UCSD-AML1 (cell line): ENCODE measurements around the gene FER.
"Not testable (repeated sequence)": the region's sequence is repeated elsewhere in the genome, so short reads cannot be mapped to it uniquely, and the experiment has no call there.

ENCODE experiments used
- DNase-seq: peaks from one replicate; lab custom pipeline; 2025; ENCODE audit not compliant: unreplicated experiment; lab: John Stamatoyannopoulos, UW

The FER gene

DNA sequence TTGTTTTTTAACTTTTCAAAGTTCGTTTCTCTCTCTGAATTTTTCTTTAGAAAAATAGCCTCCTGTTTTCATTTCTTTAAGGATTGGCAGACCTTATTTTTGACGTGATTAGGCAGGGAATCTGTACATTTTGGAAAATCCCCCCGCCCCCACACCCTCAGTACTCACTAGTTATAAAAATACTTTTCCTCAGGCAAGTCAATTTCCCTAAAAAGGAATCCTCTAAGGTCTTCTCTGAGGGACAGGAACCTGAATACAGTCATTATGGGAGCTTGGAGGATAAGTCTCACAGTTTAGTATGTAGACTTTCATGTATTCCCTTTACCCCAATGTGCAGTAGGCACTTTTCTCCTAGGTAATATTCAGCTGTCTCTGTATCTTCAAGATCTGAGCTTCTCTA is 3.9 kb upstream of the FER start:
- no peak for DNase-seq

- DNase-seq, result no peak
These were observed 455 bp upstream of the FER start for GRCh38 chr5:108747111-108747773.

- peak; percentile 99 for DNase-seq
These were observed 867 bp downstream of the FER start for GRCh38 chr5:108748401-108749127.

DNA sequence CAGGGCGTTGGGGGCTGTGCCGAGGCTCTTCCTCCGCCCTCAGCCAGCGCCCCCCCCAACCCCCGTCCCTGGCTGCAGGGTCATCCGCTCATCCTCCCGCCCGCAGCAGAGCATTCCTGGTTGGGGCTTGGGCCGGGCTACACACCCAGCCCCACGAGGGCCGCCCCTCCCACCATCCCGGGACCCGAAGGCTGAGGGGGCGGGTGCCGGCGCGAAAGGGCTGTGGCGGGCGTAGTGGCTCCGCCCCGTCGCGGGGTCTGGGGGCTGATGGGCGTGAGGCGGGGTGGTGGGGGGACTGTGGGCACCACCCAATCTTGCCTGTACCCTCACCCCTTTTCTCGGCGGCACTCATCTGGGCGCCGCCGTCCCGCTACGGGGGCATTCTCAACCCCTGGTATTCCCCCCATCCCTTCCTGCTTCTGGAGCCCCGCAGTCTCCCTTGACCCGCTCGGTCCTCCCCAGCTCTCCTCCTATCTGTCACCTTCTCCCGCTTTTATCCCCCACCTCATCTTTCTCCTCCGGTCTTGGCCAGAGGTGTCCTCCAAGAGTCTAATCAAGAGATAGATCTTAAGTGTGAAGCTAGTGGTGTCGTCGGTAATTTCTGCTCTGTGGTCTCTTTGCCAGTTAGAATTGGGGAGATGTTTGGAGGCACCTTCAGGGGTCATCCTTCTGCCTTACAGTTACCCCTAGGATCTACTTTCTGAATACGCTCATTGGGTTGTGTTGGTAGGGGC is 1.6 kb downstream of the FER start:
- DNase-seq, result no peak

- no peak for DNase-seq
These were observed 5.6 kb downstream of the FER start for GRCh38 chr5:108753331-108753730.

DNA sequence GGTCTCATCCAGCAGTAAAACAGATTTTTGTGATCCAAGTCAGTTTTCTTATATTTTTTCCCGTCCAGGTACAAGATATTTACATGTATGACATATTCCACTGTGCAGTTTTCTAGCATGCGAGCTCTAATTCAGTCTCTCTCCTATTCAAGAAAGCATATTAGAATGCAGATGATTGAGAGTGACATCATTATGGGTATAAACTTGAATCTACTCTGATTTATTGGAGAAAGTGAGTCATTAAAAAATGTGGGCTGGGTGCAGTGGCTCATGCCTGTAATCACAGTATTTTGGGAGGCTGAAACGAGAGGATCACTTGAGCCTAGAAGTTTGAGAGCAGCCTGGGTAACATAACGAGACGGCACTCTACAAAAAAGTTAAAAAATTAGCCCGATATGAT is 6.2 kb downstream of the FER start:
- DNase-seq, result no peak

DNA sequence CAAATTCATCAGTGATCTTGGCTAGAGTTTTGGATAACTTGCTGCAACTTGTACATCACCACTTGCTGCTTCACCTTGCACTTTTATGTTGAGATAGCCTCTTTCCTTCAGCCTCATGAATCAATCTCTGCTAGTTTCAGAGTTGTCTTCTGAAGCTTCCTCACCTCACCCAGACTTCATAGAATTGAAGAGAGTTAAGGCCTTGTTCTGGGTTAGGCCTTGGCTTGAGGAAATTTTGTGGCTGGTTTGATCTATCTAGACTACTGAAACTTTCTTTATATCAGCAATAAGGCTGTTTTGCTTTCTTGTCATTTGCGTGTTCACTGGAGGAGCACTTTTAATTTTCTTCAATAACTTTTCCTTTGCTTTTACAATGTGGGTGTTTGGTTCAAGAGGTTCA is 12.8 kb downstream of the FER start:
- no peak for DNase-seq

DNA sequence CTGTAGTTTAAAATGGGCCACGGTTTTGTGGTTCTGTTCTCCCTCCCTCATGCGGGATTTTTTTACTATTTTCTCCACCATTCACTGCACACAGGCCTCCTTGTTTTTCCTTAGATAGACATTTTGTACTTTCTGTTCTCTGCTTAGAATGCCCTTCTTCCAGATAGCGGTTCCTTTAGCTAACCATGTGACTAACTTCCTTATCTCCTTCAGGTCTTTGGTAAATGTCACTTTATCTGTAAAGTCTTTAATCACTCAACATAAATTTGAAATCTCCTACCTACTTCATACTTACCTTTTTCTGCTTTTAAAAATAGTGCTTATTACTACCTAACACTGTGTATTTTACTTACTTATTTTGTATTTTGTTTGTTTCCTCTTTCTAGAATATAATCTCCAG is 15.0 kb downstream of the FER start:
- no peak for DNase-seq

DNA sequence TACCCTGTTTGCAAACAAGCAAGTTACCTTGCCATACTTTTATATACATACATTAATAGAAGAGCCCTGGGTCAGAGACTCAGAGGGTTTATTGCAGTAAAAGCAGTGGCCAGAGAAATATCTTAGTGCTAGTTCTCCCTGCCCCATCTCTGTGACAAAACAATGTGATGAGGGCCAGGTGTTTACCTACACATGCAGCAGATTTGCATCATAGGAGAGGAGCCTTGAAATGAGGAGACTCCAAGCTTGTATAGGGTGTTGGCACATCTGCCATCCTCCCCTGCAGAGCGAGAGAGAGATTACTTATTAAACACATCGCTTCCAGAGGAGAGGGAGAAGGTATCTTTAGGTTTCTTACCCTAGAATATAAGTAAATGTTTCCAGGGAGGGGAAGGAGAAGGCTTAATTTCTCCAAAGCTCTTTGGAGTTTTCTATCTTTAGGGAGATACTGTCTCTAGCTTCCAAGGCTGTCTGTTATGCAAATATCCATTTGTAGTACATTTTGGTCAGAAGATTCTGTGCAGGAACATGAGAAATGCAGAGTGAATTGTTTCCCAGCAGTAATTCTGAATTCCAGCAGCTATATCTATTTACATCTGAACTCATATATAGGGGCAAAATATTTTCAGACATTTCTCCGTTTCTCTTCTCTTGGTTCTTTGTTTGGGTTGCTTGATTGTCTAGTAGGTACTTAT is 15.7 kb downstream of the FER start:
- no peak for DNase-seq

- DNase-seq, result no peak
These were observed 17.9 kb downstream of the FER start for GRCh38 chr5:108765647-108766046.

- not testable (repeated sequence) for DNase-seq
These were observed 19.2 kb downstream of the FER start for GRCh38 chr5:108766916-108767315.

DNA sequence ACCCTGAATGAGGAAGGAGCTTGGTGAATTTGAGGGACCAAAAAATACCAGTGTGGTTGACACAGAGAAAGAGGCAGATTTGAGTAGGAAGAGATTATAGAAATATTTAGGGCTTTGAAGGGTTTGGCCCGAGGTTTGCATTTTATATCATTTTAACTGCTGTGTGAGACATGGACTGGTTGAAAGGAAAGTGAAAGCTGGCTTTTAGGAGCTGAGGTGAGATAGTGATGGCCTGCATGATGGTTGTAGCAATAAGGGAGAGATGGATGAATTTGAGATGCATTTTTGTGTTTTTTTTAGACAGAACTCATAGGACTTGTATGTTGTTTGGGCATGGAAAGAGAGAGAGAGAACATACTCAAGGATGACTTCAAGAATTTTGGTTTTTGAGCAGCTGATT is 21.7 kb downstream of the FER start:
- DNase-seq, result no peak

GRCh38 chr5:108772626-108773025 is 24.9 kb downstream of the FER start:
- DNase-seq, result no peak

DNA sequence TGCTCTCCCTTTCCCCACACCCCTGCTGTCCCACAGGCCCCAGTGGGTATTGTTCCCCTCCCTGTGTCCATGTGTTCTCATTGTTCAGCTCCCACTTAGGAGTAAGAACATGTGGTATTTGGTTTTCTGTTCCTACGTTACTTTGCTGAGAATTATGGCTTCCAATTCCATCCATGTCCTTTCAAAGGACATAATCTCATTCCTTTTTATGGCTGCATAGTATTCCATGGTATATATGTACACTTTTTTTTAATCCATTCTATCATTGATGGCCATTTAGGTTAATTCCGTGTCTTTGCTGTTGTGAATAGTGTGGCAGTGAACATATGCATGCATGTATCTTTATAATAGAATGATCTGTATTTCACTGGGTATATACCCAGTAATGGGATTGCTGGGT is 25.6 kb downstream of the FER start:
- DNase-seq, result no peak

DNA sequence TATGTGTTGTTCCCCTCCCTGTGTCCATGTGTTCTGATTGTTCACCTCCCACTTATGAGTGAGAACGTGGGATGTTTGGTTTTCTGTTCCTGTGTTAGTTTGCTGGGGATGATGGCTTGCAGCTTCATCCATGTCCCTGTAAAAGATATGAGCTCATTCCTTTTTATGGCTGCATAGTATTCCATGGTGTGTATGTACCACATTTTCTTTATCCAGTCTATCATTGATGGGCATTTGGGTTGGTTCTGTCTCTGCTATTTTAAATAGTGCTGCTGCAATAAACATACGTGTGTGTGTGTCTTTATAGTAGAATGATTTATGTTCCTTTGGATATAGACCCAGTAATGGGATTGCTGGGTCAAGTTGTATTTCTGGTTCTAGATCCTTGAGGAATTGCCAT is 26.4 kb downstream of the FER start:
- DNase-seq, result not testable (repeated sequence)

GRCh38 chr5:108777582-108777981 is 29.9 kb downstream of the FER start:
- not testable (repeated sequence) for DNase-seq

GRCh38 chr5:108784577-108784976 is 36.9 kb downstream of the FER start:
- not testable (repeated sequence) for DNase-seq

- no peak for DNase-seq
These were observed 39.2 kb downstream of the FER start for GRCh38 chr5:108786806-108787483.

DNA sequence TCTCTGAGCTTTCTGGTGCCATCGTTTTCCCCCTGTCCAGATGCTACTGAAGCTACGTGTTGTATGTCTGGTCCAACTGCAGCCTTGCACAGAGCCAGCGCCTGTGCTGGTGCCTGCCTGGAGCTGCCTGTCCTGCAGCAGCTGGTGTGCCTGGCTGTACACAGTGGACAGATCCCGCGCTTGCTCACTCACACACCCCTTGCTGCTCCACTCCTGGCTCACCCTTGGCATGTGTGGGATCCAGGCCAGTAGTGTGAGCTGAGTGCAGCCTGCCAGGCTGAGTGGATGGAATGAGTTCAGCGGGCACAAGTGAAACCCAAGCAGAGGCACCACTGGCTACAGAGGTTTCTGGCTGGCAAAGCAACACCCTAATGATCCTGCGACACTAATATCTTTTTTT is 40.4 kb downstream of the FER start:
- DNase-seq, result no peak

DNA sequence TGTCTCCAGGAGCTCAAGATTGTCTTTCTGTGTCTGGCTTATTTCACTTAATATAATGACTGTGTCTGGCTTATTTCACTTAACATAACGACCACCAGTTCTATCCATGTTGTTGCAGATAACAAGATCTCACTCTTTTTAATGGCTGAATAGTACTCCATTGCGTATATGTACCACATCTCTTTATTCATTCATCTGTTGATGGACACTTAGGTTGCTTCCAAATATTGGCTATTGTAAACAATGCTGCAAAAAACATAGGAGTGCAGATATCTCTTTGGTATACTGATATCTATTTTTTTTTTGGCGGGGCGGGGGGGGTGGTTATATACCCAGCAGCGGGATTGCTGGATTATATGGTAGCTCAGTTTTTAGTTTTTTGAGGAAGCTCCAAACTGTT is 45.5 kb downstream of the FER start:
- DNase-seq, result no peak

- DNase-seq, result not testable (repeated sequence)
These were observed 46.7 kb downstream of the FER start for GRCh38 chr5:108794349-108794748.
